Caco-2 (cell line): Measurements from ENCODE around the gene RBM47. TPM values are rescaled to one million over a fixed set of nuclear protein-coding genes. Genes with fewer than 3 reads are reported as not detected.

Source experiments
- BruUV-seq: library from RNA; stranded (reverse); fragments of 400-500 nt; replicated peaks from 2 replicates; lab custom pipeline; 2021; lab: Mats Ljungman, UMichigan
- CTCF ChIA-PET: fragments of 300-600 bp; sonication (Branson Sonifier 250); formaldehyde crosslinking; loops from one replicate; lab custom pipeline; 2022; ENCODE audit warnings: antibody characterized with exemption; lab: Charles Lee
- POLR2A ChIA-PET: fragments of 300-600 bp; sonication (Branson Sonifier 250); formaldehyde crosslinking; loops from one replicate; lab custom pipeline; 2022; ENCODE audit warnings: antibody characterized with exemption; lab: Charles Lee
- DNase-seq, 2 experiments: peaks; one replicate each; pipeline versions ENCODE4 v3.0.0 to v3.0.0-alpha.2; 2020 to 2022
- H3K27me3 ChIP-seq: replicated peaks from 2 replicates; pipeline ENCODE4 v1.6.0; 2011; ENCODE audit warnings: low read length; ENCODE audit not compliant: control insufficient read depth, insufficient read depth
- H3K36me3 ChIP-seq: 2 replicates; pipeline ENCODE4 v1.5.1; 2011; ENCODE audit warnings: low read length; ENCODE audit not compliant: control insufficient read depth, insufficient read depth
- H3K4me1 ChIP-seq: fragments of 250-450 bp; sonication (Bioruptor Pico); 2 replicates; pipeline ENCODE4 v1.5.1; 2020; ENCODE audit warnings: mild to moderate bottlenecking
- H3K4me3 ChIP-seq: 2 replicates; pipeline ENCODE4 v1.5.1; 2011; ENCODE audit warnings: low read depth, mild to moderate bottlenecking, control low read depth, low read length
- H3K9me3 ChIP-seq: fragments of 250-450 bp; sonication (Bioruptor Pico); 2 replicates; pipeline ENCODE4 v1.5.1; 2020; ENCODE audit warnings: mild to moderate bottlenecking, moderate library complexity
- H3K27ac Mint-ChIP-seq: one replicate; pipeline ENCODE4 v1.8.0; 2022; ENCODE audit warnings: mixed read lengths; ENCODE audit not compliant: unreplicated experiment
- H3K27me3 Mint-ChIP-seq: one replicate; pipeline ENCODE4 v1.8.0; 2022; ENCODE audit warnings: mixed read lengths; ENCODE audit not compliant: insufficient read depth, unreplicated experiment
- H3K36me3 Mint-ChIP-seq: one replicate; pipeline ENCODE4 v1.8.0; 2022; ENCODE audit warnings: mild to moderate bottlenecking, mixed read lengths; ENCODE audit not compliant: insufficient read depth, unreplicated experiment
- H3K4me1 Mint-ChIP-seq: one replicate; pipeline ENCODE4 v1.8.0; 2022; ENCODE audit warnings: low read depth, mixed read lengths; ENCODE audit not compliant: unreplicated experiment
- H3K4me3 Mint-ChIP-seq: one replicate; pipeline ENCODE4 v1.8.0; 2022; ENCODE audit warnings: mild to moderate bottlenecking, moderate library complexity, mixed read lengths; ENCODE audit not compliant: unreplicated experiment
- H3K9me3 Mint-ChIP-seq: one replicate; pipeline ENCODE4 v1.8.0; 2022; ENCODE audit warnings: mixed read lengths; ENCODE audit not compliant: unreplicated experiment
- intact Hi-C: fragments of 100-400 bp; cut with micrococcal nuclease; formaldehyde crosslinking; loops from one replicate; pipeline ENCODE4 v1.10.0; 2022; ENCODE audit not compliant: unreplicated experiment
- total RNA-seq: library from RNA; stranded (reverse); gene quantifications from 2 replicates; pipeline ENCODE4 v1.2.3, GENCODE V29; 2022
- TF ChIP-seq, protein P1 (sequence below), 2 experiments: fragments of 200-600 bp in 1 of 2; IDR thresholded peaks; 1 replicate in 1 of 2; 2 replicates in 1 of 2; pipeline versions ENCODE4 v1.5.1 to v1.8.0; 2011 to 2022; ENCODE audit warnings: antibody characterized with exemption in 1 of 2, control low read depth in 1 of 2, inconsistent platforms in 1 of 2, low read depth in 1 of 2, low read length in 1 of 2, mild to moderate bottlenecking in 1 of 2, moderate library complexity in 1 of 2; ENCODE audit not compliant: insufficient read depth in 1 of 2, severe bottlenecking in 1 of 2, unreplicated experiment in 1 of 2

RBM47 gene
- total RNA-seq, 1 experiment from 2014 or later = 62.1 TPM

DNA sequence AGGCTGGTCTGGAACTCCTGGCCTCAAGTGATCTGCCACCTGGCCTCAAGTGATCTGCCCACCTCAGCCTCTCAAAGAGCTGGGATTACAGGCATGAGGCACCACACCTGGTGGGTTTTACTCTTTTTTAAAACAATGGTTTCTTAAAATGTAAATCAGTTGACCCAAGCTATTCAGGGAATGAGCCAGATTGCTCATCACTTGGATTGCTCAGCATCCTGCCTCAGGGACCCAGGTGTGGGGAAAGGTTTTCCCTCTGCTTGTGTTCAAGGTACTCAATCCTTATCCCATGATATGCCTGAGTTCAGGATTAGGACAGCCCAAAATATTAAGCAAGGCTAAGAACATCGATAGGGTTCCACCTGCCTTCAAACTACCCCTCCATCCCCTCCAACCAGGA, 227.1 kb downstream of the RBM47 start:
- Histone ChIP-seq H3K4me3 (no peak overlapping the region), H3K36me3 (no peaks in the 10 kb centered on the region), H3K9me3 (peaks cover 17% of the 10 kb centered on the region), H3K4me1 (peaks cover 37% of the 10 kb centered on the region), H3K27me3 (no peaks in the 10 kb centered on the region)
- CTCF ChIA-PET = no interaction called here
- H3K27me3 Mint-ChIP-seq = no peaks in the 10 kb centered on the region
- POLR2A ChIA-PET = interaction anchor here (1.0 kb wide), 1 partner anchor 16 kb away, joined by 3 read pairs; no protein-coding TSS in a partner anchor
- peaks cover 7% of the 10 kb centered on the region for H3K9me3 Mint-ChIP-seq
- TF ChIP-seq, protein P1, sequence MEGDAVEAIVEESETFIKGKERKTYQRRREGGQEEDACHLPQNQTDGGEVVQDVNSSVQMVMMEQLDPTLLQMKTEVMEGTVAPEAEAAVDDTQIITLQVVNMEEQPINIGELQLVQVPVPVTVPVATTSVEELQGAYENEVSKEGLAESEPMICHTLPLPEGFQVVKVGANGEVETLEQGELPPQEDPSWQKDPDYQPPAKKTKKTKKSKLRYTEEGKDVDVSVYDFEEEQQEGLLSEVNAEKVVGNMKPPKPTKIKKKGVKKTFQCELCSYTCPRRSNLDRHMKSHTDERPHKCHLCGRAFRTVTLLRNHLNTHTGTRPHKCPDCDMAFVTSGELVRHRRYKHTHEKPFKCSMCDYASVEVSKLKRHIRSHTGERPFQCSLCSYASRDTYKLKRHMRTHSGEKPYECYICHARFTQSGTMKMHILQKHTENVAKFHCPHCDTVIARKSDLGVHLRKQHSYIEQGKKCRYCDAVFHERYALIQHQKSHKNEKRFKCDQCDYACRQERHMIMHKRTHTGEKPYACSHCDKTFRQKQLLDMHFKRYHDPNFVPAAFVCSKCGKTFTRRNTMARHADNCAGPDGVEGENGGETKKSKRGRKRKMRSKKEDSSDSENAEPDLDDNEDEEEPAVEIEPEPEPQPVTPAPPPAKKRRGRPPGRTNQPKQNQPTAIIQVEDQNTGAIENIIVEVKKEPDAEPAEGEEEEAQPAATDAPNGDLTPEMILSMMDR (IDR thresholded peaks at IDR 0.05; ENCODE audit: insufficient read depth in 1 of 2, low read depth in 1 of 2, low read length in 1 of 2, severe bottlenecking in 1 of 2, unreplicated experiment in 1 of 2) = no peak
- peaks cover 15% of the 10 kb centered on the region for H3K36me3 Mint-ChIP-seq
- no TSS peak for BruUV-seq
- peak overlapping the region; percentile 98 for H3K27ac Mint-ChIP-seq
- intact Hi-C loops = loop anchor here (2.0 to 5.0 kb wide), 3 partner anchors 45 to 174 kb away; no protein-coding TSS in a partner anchor
- H3K4me1 Mint-ChIP-seq = peaks cover 25% of the 10 kb centered on the region
- DNase-seq = peak in 1 of 2 experiments; percentile 16
- H3K4me3 Mint-ChIP-seq = peak overlapping the region; percentile 42

DNA sequence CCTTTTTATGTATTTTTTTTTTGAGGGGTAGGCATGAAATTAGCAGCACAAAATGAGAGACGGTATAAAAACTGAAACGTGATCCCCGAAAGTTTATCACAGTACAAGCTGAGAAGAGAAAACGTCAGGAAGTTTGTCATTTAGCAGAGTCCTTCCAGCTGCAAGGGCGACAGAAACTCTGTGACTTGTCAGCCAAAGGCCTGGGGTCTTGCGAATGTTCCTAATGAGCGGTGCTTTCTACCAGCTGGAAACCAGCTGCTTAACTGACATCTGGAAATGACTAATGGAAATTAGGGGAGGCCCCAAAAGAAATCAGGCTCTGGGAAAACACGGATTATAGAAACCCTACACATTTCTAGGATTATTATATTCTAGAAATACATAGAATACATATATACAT, 228.0 kb downstream of the RBM47 start:
- Histone ChIP-seq H3K36me3 (no peaks in the 10 kb centered on the region), H3K27me3 (no peaks in the 10 kb centered on the region), H3K4me1 (peaks cover 37% of the 10 kb centered on the region), H3K4me3 (no peak overlapping the region), H3K9me3 (peaks cover 8% of the 10 kb centered on the region)
- Mint-ChIP-seq H3K4me3 (no peak overlapping the region), H3K27ac (no peak overlapping the region), H3K9me3 (no peaks in the 10 kb centered on the region), H3K27me3 (no peaks in the 10 kb centered on the region), H3K36me3 (peaks cover 15% of the 10 kb centered on the region), H3K4me1 (peaks cover 25% of the 10 kb centered on the region)
- DNase-seq = no peak
- ChIA-PET POLR2A (no interaction called here), CTCF (no interaction called here)
- intact Hi-C loops = loop anchor here (2.0 to 5.0 kb wide), 3 partner anchors 46 to 175 kb away; no protein-coding TSS in a partner anchor
- TF ChIP-seq, protein P1 (IDR thresholded peaks at IDR 0.05; ENCODE audit: insufficient read depth in 1 of 2, low read depth in 1 of 2, low read length in 1 of 2, severe bottlenecking in 1 of 2, unreplicated experiment in 1 of 2) = no peak
- BruUV-seq = no TSS peak

DNA sequence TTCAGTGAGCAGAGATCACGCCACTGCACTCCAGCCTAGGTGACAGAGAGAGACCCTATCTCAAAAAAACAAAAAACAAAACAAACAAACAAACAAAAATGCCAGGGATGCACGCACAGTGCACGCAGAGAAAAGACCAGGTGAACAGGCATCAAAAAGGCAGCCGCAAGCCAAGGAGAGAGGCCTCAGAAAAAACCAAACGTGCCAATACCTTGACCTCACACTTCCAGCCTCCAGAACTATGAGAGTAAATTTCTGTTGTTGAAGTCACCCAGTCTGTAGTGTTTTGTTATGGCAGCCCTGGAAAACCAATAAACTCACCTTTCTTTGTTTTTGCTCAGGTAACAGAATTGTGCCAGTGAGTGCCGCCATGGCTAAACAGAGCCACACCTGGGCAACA, 228.6 kb downstream of the RBM47 start:
- H3K27me3 Mint-ChIP-seq = no peaks in the 10 kb centered on the region
- TF ChIP-seq, protein P1 (IDR thresholded peaks at IDR 0.05; ENCODE audit: insufficient read depth in 1 of 2, low read depth in 1 of 2, low read length in 1 of 2, severe bottlenecking in 1 of 2, unreplicated experiment in 1 of 2) = no peak
- DNase-seq = no peak
- BruUV-seq = no TSS peak
- ChIA-PET CTCF (no interaction called here), POLR2A (no interaction called here)
- Histone ChIP-seq H3K27me3 (no peaks in the 10 kb centered on the region), H3K36me3 (no peaks in the 10 kb centered on the region), H3K4me1 (peaks cover 39% of the 10 kb centered on the region), H3K9me3 (peaks cover 3% of the 10 kb centered on the region; the same call in 1 of the 2 replicates), H3K4me3 (no peak overlapping the region)
- H3K9me3 Mint-ChIP-seq = no peaks in the 10 kb centered on the region
- peaks cover 15% of the 10 kb centered on the region for H3K36me3 Mint-ChIP-seq
- no peak overlapping the region for H3K4me3 Mint-ChIP-seq
- intact Hi-C loops = loop anchor here (5.0 kb wide), 1 partner anchor 46 kb away; no protein-coding TSS in a partner anchor
- H3K4me1 Mint-ChIP-seq = peaks cover 25% of the 10 kb centered on the region
- H3K27ac Mint-ChIP-seq = no peak overlapping the region
